Measurements from ENCODE around the gene COPG2. TPM values are rescaled to one million over a fixed set of nuclear protein-coding genes. Genes with fewer than 3 reads are reported as not detected.
A peak's percentile ranks its signal among the peaks of the same experiment; 100 is the strongest.
"Not testable (repeated sequence)": the region's sequence is repeated elsewhere in the genome, so short reads cannot be mapped to it uniquely, and the experiment has no call there.

The COPG2 gene
- total RNA-seq: 17.9 TPM
- long read RNA-seq, partial matches to known transcripts: 1 of 5 reads
- long read RNA-seq, other reads (novel, unspliced or antisense): 0 of 5 reads

DNA sequence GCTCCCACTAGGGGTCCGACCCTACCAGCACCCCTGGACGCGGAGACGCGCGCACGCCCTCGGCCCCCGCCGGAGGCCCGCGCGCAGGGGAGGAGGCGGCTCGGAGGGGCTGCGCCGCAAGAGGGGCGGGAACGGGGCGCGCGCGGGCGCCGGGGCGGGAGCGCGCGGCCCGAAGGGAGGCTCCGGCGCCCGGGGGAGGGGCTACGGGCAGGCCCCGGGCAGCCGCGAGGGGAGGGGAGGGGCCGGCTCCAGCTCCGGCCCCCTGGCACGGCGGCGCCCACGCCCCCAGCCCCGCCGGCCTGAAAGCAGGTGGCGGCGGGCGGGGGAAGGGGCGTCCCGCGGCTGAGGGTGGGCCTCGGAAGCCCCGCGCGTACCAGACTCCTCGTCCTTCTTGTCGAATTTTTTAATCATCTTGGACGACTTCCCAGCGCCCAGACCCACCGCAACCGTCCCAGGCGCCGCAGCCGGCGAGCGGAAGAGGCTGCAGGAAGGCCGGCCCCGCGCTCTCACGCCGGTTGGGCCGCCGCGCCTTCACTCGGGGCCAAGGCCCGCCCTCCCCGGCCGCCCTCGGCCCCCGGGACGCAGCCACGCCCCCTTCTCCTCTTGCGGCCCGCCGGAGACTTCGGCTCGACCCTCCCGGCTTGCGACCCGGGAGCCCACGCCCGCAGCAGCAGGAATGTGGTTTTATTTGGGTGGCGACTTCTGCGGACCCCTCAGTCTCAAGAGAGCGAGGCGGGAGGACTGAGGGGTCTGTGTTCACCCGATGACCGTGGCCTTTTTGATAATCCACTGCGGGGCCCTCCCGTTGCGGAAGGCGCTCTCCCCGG is at the start of gene COPG2:
TSS of gene COPG2 (minus strand) at position 491 of the 827 bp plus-strand sequence. CDS start at position 411, 80 bp downstream.
- intact Hi-C loops (cut with DNase I): loop anchor here (2.0 to 10.0 kb wide), 2 partner anchors 102 to 154 kb away; no protein-coding TSS in a partner anchor
- ATAC-seq: peak; percentile 99
- DNase-seq (ENCODE audit: missing footprints): peak; percentile 94

DNA sequence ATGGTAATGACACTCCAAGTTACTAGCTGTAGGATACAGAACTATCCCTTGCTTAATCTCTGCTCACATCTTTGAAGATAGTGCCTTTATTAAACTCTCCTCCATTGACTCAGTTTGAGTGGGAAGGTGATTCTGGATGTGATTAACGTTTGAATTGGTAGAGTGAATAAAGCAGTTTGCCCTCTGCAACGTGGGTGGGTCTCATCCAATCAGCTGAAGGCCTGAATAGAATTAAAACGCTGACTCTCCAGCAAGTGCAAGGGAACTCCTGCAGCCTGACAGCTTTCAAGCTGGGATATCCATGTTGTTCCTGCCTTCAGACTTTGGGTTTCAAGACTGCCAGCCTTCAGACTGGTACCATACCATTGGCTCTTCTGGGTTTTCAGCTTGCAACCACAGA is 43.9 kb upstream of the COPG2 start:
- ATAC-seq: no peak

GRCh38 chr7:130708766-130709165 is 40.2 kb upstream of the COPG2 start:
- ATAC-seq (no peak), DNase-seq (ENCODE audit: missing footprints) (no peak)
- intact Hi-C loops (cut with DNase I): no loop called here

More for the DNA sequence above, 43.9 kb upstream of the COPG2 start:
- intact Hi-C loops (cut with DNase I): no loop called here
- no peak for DNase-seq (ENCODE audit: missing footprints)

DNA sequence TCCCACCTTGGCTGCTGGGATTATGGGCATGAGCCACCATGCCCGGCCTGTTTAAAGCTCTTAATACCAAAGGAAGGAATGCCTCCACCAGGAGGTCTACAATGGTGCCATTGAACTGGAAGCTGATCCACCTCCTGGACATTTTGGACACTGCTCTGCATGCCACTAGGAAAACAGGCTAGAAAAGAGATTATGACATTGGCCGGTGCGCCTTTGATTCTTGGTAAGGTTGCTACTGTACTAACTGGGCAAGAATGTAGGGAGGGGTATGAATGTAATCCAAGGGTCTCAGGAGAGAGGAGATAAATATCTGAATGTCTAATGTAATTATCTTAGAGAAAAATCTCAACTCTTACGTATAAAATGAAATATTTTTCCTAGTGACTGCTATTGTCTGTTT is 39.5 kb upstream of the COPG2 start:
- intact Hi-C loops (cut with DNase I): no loop called here
- DNase-seq (ENCODE audit: missing footprints) (no peak), ATAC-seq (no peak)

- DNase-seq (ENCODE audit: missing footprints) (no peak), ATAC-seq (no peak)
- intact Hi-C loops (cut with DNase I): no loop called here
Observed at GRCh38 chr7:130703851-130704250, 35.3 kb upstream of the COPG2 start.

DNA sequence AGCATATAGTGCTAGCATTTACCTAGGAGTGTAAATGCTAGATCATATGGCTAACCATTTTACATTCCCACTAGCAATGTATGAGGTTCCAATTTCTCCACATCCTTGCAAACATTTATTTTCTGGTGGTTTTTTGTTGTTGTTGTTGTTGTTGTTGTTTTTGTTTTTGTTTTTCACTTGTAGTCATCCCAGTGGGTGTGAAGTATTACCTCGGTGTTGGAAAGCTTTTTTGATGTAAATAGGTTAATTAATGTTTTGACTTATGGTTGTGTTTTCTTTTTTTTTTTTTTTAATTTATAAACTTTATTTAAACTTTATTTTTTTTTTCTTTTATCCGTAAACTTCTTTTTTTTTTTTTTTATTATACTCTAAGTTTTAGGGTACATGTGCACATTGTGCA is 33.1 kb upstream of the COPG2 start:
- DNase-seq (ENCODE audit: missing footprints) (no peak), ATAC-seq (no peak)
- intact Hi-C loops (cut with DNase I): no loop called here

DNA sequence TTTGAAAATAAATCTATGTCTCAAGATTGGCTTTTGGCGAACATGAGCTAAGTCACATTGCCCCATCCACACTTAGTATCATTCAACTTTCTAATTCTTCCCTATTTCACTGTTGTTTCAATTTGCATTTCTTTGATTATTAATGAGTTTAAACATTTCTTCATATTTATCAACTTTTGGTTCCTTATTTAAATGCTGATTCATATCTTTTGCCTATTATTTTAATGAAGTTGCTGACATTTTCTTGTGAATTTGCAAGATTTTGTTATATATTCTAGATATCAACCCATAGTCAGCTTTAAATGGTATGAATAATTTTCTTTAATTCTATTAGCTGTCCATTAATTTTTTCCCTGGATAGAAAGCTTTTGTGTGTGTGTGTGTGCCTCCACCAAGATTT is 32.2 kb upstream of the COPG2 start:
- ATAC-seq: no peak
- intact Hi-C loops (cut with DNase I): no loop called here
- DNase-seq (ENCODE audit: missing footprints): no peak

GRCh38 chr7:130699686-130700085 is 31.1 kb upstream of the COPG2 start:
- no peak for DNase-seq (ENCODE audit: missing footprints)
- ATAC-seq: no peak
- intact Hi-C loops (cut with DNase I): no loop called here

- ATAC-seq (no peak), DNase-seq (ENCODE audit: missing footprints) (no peak)
- intact Hi-C loops (cut with DNase I): no loop called here
Observed at GRCh38 chr7:130697820-130698219, 29.3 kb upstream of the COPG2 start.

DNA sequence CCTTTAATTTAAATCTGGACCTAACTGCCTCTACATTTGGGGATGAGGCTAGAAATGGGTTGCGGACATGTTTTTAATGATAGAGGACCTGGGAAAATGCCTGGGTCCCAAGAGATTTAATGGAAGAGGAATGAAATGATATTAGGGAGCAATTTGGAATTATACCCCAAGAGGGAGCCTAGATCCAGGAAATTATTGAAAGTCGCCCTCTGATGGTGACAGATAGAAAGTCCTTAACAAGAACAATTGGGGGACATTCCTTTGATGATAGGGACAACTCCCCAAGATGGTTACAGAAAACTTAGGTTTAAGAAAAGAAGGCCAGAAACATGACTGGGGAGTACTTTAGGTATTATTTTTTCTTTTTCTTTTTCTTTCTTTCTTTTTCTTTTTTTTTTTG is 27.3 kb upstream of the COPG2 start:
- intact Hi-C loops (cut with DNase I): no loop called here
- ATAC-seq (no peak), DNase-seq (ENCODE audit: missing footprints) (no peak)

GRCh38 chr7:130692396-130692795 is 23.8 kb upstream of the COPG2 start:
- DNase-seq (ENCODE audit: missing footprints); intact Hi-C loops (cut with DNase I); ATAC-seq: not testable (repeated sequence)

DNA sequence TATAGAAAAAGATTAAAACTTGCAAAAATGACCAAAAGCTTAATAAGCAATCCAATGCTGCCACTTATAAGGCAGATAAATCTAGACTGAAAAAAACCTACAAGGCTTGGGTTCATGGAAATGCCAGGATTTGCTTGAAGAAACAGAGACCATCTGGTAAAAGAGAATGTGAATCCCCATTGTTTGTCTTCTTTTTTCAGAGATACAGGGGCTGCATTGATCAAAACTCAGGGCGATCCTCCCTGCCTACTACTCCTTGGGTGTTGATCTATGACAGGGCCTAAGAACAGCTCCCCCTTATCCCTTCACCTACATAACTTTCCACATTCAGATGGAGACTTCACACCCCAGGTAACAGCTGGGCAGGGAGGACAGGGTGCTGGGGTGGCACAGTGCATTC is 21.1 kb upstream of the COPG2 start:
- DNase-seq (ENCODE audit: missing footprints) (no peak), ATAC-seq (no peak)
- intact Hi-C loops (cut with DNase I): no loop called here

DNA sequence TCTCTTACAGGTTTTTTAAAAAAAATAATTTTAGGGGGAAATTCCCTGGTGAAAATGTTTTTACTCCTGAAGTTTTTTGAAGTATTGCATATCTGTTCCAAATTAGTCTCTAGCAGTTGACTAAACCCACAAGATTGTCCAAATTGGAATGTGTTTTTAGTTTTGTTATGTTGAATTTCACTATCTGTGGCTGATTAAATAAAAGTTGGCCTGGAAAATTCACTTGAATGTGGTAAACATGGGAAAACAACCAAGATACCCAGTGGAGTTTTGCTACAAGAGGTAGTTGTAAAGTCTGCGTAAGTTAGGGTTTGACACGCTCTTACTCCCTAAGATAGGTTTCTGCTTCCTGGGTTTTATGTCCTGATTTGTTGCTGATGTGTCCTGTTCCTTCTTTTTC is 14.5 kb upstream of the COPG2 start:
- ATAC-seq (no peak), DNase-seq (ENCODE audit: missing footprints) (no peak)
- intact Hi-C loops (cut with DNase I): no loop called here

- no peak for DNase-seq (ENCODE audit: missing footprints)
- no peak for ATAC-seq
- intact Hi-C loops (cut with DNase I): no loop called here
Observed at GRCh38 chr7:130674456-130674855, 5.9 kb upstream of the COPG2 start.

GRCh38 chr7:130673066-130673465 is 4.5 kb upstream of the COPG2 start:
- intact Hi-C loops (cut with DNase I): no loop called here
- no peak for ATAC-seq
- DNase-seq (ENCODE audit: missing footprints): no peak

GRCh38 chr7:130672146-130672545 is 3.6 kb upstream of the COPG2 start:
- ATAC-seq (no peak), DNase-seq (ENCODE audit: missing footprints) (no peak)
- intact Hi-C loops (cut with DNase I): no loop called here

DNA sequence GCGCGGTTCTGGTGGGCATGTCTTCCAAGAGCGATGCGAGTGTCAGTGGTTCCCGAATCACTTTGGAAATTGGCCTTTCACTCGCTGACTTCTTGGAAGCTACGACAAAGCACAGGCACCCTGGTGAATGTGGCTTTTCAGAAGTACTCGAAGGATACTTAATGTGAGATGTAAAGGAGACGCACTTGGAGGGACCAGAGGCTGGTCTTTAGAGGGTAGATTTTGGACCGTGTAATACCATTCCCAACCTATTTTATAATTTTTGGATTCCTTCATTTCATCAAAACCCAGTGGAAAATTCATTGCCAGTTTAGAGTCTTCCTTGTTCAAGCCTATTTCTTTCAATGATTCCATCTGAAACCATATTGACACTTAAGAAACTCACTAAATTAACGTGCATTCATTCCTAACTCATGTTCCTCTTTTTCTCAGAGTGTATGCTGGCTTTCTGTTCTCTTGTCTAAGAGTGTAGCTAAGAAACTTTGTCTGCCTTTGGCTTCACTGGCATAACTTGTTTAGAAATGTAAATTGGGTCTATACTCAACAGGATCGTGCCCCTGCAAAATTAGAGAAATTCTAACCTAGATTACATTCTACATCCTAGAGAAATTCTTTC is 645 bp upstream of the COPG2 start:
- intact Hi-C loops (cut with DNase I): loop anchor here (2.0 to 10.0 kb wide), 2 partner anchors 102 to 154 kb away; no protein-coding TSS in a partner anchor
- no peak for DNase-seq (ENCODE audit: missing footprints)
- no peak for ATAC-seq

GRCh38 chr7:130667593-130668257 is 823 bp downstream of the COPG2 start:
- intact Hi-C loops (cut with DNase I): loop anchor here (2.0 to 10.0 kb wide), 2 partner anchors 101 to 153 kb away; no protein-coding TSS in a partner anchor

DNA sequence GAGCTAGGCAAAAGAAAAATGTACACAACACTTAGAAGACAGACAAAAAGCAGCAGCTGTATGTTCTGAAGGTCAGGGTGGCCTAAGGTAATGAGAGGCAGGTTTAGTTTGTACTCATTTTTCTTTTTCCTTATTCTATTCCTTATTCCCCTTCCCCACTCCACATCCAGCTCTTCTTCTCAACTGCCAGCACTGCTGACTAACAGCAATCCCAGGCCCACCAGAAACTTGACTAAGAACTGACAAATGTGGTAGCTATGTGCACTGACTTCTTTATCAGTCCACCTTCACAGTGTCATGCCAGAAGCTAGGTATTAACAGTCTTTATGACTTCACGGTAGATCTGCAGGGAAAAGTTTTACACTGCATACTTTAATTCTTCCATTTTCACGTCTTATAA is 6.1 kb downstream of the COPG2 start:
- intact Hi-C loops (cut with DNase I): loop anchor here (10.0 kb wide), 1 partner anchor 148 kb away; no protein-coding TSS in a partner anchor
- DNase-seq (ENCODE audit: missing footprints): no peak
- ATAC-seq: no peak

More at GRCh38 chr7:130667593-130668257, 823 bp downstream of the COPG2 start:
- DNase-seq (ENCODE audit: missing footprints) (no peak), ATAC-seq (no peak)
